Activated T-cell treated with anti-CD3 and anti-CD28 coated beads for 1 hour (primary cell): Measurements from ENCODE around the gene USP44.
"Not testable (repeated sequence)": the region's sequence is repeated elsewhere in the genome, so short reads cannot be mapped to it uniquely, and the experiment has no call there.

Experiments used
- DNase-seq: peaks from one replicate; pipeline ENCODE4 v3.0.0-alpha.2; 2020; ENCODE audit warnings: low read depth

USP44 gene

DNA sequence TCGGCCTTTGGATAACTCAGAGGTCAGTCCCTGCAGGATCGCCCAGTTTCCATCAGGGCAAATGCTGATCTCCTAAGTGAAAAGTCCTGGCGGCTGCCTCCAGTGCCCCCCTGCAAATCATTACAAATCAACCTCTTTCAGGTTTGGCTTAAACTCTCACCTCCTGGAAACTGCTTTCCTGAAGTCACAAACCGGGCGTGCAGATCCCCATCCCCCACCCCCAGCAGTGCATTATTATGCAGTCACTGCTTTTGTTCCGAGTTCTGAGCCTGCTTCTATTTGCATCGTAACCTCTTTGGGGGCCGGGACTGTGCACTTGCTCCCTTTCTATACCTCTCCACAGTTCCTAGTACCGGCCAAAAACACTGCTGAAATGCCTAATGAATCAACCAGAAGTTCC, at the start of gene USP44:
Gene USP44 (minus strand): TSS at position 172 of the 400 bp plus-strand sequence. CDS start 17,220 bp downstream, outside the sequence.
- no peak for DNase-seq

DNA sequence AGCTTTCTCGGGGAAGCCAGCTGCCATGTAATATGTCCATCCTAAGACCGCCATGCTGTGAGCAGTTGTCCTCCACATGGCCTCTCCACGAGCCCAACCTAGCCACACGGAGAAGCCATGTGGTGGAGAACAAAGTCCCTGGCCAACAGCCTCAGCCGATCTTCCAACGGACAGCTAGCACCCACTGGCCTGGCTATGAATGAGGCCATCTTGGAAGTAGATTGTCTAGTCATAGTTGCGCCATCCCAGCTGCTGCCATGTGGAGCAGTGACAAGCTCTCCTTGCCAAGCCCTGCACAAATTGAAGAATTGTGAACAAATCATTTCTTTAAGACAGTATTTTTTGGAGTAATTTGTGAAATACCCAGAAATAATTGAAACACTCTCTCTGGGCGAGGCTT, 49.3 kb upstream of the USP44 start:
- no peak for DNase-seq

DNA sequence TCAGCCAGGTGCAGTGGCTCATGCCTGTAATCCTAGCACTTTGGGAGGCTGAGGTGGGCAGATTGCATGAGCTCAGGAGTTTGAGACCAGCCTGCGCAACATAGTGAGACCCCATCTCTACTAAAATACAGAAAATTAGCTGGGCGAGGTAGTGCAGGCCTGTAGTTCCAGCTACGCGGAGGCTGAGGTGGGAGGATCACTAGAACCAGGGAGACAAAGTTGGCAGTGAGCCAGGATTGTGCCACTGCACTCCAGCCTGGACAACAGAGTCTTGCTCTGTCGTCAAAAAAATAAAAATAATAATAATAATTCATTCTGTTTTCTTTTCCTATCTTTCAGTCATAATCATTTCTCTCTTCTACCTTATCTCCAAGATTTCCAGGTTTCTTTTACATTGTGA, 48.6 kb upstream of the USP44 start:
- DNase-seq: no peak

DNA sequence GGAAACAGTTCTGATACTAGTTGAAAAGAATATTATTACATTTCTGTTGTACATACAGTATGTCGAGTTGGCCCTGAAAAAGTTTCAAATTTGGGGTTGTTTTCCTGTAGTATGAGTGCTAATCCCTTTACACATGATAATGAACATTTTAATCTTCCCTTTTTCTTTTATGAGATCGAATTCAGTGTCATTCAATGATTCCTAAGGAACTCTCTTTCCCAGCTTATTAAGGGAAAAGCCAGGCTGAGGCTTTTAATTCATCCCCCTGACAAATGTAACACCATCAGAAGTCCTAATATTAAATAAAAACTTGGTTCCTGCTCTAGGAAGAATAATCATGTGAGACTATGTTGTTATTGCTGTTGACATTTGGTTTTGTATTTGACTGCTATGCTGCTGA, 42.9 kb upstream of the USP44 start:
- DNase-seq: no peak

DNA sequence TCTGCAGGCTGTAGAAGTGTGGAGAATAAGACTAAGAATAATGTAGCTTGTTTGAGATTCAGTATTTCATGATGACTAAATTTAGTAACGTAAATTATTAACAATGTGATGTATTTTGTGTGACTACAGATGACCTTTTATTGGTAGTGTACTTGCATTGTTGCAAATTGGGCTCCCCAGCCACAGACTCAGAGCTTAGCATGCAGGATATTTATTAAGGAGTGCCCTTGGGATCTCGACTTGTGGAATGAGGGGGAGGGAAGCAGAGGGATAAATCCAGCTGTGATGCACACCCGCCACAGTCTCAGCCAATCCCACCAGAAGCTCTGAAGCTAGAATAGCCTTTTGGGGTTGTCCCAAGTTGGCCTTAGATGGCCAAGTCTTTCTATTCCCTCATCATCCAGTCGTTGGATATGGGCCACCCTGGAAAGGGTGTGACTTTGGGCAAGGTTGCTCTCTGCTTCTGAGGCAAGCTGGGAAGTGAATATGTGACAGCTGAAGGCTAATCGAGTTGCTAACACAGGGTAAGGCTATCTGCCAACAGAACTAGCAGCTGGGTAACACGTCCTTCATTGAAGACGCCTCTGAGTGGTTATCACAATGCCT, 42.1 kb upstream of the USP44 start:
- no peak for DNase-seq

DNA sequence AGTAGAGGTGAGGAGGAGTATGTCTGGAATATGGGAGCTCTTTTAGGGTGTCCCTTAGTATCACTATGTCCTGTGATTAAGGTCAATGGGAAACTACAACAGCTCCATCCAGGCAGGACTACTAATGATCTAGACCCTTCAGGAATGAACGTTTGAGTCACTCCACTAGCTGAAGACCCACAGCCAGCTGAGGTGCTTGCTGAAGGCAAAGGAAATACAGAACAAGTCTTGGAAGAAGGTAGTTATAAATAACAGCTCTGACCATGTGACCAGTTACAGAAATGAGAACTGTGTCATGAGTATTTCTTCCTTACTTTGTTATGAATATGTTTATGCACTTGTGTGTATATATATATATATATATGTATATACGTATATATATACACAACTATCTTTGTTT, 40.5 kb upstream of the USP44 start:
- no peak for DNase-seq

DNA sequence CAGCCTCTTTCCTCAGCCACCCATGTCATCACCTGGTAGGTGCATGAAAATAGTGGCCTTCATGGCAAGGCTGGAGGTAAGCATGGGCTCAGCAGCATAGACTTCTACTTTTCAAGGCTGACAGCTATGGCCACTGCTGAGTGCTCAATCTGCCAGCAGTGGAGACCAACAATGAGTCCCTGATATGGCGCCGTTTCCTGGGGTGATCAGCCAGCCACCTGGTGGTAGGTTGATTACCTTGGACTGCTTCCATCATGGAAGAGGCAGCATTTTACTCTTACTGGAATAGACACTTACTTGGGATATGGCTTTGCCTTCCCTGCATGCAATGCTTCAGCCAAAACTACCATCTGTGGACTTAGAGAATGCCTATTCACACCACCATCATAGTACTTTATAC, 39.5 kb upstream of the USP44 start:
- DNase-seq: no peak

DNA sequence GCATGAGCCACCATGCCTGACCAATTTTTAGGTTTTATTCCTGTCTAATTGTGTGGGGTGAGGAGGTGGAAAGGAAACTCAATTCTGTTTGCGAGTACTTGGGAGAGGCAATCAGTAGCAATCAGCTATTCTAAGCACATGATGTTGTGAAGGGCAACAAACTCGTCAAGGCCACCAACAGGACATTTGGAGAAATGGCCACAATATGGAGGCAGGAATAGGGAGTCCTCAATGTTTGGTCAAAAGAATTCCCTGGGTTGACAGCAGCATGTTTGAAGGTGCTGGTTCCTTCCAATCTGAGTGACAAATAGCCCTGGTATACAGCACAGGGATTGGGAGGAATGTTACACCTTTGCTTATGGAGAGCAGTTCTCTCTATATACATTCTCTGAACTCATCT, 32.7 kb upstream of the USP44 start:
- no peak for DNase-seq

DNA sequence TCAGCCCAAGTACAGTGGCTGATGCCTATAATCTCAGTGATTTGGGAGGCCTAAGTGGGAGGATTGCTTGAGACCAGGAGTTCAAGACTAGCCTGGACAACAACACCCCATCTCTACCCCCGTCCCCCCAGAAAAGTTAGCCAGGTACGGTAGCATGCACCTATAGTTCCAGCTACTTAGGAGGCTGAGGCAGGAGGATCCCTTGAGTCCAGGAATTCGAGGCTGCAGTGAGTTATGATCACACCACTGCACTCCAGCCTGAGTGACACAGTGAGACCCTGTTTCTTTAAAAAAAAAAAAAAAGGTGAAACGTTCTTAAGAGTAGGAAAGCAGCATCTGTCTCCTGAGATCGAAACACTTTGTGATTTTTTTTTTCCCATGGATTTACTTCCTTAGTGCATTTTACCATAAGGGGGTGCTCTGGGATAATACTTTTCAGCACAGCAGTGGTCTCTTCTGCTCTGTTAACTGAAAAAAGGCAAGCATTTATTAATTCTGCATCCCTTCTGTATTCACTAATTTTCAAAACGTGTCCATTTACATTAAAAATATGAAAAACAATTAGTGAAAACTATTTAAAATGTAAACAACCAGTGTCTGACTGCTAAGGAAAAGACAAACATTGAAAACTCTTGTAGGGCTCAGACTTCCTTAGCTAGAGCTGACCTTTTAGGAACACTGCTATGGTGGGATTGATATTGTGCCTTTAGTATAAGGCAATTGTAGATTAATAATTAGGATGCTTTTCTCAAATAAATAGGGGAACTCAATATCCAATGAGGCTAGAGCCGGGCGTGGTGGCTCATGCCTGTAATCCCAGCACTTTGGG, 31.2 kb upstream of the USP44 start:
- DNase-seq: no peak

DNA sequence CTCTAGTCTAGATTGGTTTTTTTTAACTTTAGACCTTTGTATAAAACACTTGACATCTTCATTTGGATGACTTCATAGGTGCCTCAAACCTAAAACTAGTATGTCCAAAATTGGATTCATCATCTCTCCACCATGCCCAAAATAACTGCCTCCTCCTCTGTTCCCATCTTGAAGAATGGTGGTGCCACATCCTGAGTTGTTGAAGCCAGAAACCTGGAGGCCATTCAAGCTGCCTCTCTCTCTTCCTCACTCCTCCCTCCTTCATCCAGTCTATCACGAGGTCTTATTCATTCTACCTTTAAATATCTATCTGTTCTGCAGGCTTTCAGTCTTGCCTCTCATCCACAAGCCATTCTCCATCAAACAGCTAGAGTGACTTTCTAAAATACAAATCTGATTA, 26.5 kb upstream of the USP44 start:
- no peak for DNase-seq

DNA sequence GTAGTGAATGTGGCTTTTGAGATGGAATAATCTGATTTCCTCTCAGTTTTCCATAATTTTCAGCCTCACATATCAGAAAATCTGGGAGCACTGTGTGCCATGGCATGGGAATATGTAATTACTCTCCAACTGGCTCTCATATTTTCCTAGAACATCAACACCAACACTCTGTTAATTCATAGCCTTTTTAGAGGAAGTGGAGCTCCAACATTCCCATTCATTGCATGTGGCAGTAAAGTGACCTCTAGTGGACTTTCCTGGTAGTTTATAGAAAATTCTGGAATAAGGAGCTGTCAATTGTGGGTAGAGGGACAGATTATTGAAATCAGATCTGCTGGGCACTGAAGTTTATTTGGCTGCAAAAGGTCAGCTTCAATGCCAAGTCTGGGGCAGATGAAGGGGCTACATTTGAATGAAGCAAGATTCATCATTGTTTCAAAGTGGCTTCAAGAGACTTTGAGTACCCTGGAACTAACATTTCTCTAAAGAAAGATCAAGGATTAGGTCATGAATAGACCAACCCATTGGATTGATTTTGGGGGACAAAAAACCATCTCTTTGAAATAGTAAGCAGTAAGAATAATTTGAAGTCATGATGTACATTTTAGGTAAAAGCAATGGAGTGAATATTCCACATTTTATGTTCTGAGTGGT, 23.6 kb upstream of the USP44 start:
- no peak for DNase-seq

DNA sequence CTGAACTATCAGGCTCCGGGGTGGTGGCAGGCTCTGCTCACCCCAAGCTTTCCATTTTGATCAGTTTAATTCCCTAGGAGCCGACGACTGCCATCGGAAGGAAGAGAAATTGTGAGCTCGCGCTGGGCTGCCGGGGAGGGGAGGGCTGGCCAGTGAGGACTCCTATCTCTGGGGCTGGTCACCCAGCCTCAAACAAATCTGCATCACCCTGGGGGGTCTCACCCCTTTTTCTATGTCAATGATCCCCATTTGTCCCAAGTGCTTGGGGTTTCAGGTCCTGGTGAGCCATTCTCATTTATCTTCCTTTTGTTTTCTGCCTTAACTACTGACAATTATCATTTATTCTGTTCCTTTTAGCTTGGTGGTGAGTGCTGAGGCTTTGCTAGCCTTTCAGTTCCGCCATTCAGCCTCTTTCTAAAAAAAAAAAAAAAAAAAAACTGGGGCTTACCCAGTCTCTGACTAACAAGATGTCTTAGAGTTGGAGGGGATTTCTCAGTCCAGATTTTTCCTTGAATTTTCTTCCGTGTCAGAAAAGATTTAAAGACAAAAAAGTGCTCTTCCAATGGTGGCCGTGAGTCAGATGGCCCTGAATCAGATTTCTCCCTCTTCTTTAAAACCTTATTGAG, 22.8 kb upstream of the USP44 start:
- DNase-seq: no peak

DNA sequence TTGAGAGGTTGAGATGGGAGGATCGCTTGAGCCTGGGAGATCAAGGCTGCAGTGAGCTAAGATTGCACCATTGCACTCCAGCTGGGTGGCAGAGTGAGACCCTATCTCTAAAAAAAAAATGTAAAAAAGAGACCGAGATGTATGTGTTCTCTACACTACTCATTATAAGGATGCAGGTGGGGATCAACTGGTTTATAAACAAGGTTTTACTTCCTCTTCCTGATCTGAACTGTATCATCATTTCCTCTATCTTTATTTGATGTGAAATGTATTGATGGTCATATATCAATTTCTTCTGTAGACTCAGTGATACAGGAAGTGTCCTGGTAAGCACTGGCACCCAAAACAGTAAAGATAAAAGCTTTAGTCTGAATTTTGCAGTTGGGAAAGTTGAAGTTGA, 20.1 kb upstream of the USP44 start:
- no peak for DNase-seq

DNA sequence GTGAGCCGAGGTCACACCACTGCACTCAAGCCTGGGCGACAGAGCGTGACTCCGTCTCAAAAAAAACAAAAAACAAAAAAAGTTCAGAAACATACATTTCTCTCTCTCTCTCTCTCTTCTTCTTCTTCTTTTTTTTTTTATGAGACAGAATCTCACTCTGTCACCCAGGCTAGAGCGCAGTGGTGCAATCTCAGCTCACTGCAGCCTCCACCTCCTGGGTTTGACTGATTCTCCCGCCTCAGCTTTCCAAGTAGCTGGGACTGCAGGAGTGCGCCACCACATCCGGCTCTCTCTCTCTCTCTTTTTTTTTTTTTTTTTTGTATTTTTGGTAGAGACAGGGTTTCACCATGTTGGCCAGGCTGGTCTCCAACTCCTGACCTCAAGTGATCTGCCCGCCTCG, 16.8 kb upstream of the USP44 start:
- not testable (repeated sequence) for DNase-seq

DNA sequence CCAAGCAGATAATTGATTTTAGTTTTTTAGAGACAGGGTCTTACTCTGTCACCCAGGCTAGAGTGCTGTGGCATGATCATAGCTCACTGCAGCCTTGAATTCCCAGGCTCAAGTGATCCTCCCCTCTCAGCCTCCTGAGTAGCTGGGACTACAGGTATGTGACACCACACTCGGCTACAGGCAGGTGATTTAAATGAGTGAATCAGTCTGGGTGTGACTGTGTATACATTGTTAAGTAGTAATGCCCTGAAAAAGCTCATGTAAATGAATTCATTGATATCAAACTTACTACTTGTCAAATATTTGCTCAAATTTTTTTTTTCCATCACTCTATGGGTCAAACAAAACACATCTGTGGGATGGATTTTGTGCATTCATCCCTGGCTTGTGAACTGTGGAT, 6.3 kb upstream of the USP44 start:
- no peak for DNase-seq

DNA sequence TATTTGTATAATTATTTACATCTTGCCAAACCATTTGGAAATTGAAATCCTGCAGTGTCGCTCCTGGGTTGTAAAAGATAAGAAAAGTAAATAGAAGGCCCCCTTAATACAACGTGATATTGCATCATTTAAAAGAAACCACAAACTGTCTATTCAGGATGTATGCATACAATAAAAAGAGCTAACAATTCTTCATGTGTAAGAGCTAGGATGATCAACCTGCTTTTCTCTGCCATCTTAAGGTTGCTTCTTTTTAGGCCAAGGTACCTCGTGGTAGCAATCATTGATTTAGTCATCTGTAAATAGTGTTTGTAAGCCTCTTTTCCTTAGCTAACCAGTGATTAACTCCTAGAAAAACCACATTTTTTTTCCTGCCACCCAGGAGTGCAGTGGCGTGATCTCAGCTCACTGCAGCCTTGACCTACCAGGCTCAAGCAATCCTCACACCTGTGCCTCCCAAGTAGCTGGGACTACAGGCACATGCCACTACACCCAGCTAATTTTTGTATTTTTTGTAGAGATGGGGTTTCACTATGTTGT, 3.3 kb upstream of the USP44 start:
- DNase-seq: no peak

DNA sequence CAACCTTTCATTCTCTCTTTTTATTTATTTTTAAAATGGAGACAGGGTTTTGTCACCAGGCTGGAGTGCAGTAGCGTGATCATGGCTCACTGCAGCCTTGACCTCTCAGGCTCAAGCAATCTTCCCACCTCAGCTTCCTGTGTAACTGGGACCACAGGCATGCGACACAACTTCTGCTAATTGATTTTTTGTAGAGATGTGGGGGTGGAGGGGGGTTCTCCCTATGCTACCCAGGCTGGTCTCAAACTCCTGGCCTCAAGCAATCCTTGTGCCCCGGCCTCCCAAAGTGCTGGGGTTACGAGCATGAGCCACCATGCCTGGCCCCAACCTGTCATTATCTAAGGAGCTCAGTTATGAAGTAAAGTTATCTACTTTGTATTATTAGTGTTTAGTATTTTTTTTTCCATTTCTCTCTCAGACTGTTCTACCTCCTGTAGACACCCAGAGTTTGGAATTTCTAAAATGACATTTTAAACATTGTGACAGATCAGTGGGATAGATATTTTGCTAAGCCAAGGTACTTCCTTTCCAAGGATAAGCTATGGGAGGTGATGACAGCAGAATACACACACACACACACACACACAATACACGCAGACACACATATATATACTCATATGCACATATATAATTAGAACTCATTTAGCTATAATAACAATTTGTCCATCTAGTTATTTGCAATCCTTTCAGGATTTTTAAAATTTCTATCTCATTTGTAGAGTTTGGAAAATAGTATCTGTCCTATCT, 2.1 kb upstream of the USP44 start:
- no peak for DNase-seq

DNA sequence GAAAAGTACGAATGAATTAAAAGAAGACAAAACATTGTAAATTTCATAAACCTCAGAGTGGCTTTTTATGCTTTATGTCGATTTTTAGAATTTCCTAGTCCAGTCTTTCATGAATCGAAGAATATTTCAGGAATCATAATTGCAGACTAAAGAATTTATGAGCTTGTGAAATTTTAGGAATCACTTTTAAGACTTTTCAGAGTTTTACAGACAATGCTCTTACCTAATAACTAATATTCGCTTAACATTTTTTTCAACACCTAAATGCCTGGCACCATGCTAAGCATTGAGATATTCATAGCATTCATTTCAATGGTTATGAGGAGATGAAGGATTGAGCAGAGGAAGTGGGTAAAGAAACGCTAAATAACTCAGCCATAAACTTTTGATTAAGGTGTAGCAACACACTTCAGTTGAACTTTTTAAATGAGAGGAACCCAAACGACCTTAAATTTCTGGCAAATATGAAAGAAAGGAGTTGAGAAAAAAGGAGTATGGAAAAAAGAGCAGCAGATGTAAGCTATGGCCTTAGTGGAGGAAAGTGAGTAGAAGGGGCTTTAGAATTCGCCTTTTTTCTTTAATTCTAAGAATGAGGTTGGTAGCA, 739 bp upstream of the USP44 start:
- DNase-seq: no peak

DNA sequence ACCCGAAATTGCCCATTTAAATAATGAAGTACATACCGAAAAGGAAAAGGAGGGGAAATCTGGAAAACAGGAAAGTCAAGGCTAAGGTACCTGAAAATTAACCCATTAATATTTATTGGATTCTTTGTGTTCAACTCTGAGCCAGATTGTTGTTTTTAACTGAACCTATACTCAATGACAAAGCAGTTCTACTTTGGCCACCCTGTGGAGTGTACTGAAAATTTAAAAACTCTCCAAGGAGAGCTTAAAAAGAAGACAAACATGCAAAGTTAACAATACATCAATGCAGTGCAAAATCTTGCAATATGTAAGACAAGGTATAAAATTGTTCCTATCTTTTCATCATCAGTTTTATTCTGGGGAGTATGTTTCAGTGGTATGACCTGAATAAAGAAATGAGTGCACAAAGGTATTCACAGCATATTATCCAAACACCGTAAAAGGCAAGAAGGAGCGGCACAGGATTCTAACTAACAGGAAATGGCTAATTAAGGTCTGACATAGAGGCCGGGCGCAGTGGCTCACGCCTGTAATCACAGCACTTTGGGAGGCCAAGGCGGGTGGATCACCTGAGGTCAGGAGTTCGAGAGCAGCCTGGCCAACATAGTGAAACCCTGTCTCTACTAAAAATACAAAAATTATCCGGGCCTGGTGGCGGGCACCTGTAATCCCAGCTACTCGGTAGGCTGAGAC, 1.7 kb downstream of the USP44 start:
- no peak for DNase-seq

DNA sequence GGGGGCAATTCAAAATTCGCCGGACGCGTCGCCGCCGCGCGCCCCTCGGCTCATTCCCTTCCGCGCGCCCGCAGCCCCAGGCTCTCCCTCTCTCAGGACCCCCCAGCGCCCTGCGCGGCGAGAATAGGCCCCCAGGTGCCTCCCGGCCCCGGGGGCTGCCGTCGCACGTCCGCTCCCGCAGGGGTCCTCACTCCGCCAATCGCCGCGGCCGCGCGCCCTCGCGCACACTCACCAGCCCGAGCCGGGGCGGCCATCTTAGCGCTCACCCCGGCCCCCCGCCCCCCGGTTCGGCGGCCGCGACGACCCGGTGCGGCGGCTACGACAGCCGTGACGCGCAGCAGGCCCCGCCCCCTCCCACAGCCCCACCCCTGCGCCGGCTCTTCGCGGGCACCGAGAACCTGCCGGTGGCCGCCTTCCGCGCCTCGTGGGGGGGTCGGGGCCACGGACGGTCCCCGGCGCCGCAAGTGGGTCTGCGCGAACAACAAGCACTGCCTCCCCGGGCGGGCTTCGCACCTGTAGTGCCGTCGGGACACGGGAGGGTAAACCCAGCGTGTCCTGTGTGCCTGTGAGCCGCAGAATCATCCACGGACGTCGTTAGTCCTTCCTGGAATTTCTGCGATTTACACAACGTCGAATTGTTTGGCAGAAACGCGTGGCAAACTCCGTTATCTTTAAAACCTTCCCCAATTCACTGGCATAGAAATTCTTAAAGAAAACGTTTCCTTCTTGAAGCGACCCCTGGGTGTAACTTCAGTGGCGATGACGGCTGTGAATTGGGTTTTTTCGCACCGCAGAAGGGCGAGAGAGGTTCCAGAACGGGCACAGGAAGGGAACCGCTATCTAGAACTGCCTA, 2.5 kb downstream of the USP44 start:
- peak; percentile 58 for DNase-seq
